Chondrocyte (in vitro differentiated cells): ENCODE results near the gene PSKH1. TPM values are rescaled to one million over a fixed set of nuclear protein-coding genes. Genes with fewer than 3 reads are reported as not detected.
"Not testable (repeated sequence)": the region's sequence is repeated elsewhere in the genome, so short reads cannot be mapped to it uniquely, and the experiment has no call there.

ENCODE experiments used
- DNase-seq: peaks from one replicate; pipeline ENCODE4 v3.0.0; 2021; ENCODE audit warnings: mixed read lengths, low spot score
- H3K27ac Mint-ChIP-seq: one replicate; pipeline ENCODE4 v1.8.0; 2021; ENCODE audit warnings: mild to moderate bottlenecking, moderate library complexity, mixed read lengths; ENCODE audit not compliant: unreplicated experiment
- H3K27me3 Mint-ChIP-seq: 2 replicates; pipeline ENCODE4 v1.8.0; 2021; ENCODE audit warnings: low read depth, mixed read lengths
- H3K36me3 Mint-ChIP-seq: 2 replicates; pipeline ENCODE4 v1.8.0; 2021; ENCODE audit warnings: low read depth, mixed read lengths
- H3K4me1 Mint-ChIP-seq: 2 replicates; pipeline ENCODE4 v1.8.0; 2021; ENCODE audit warnings: low read depth, mild to moderate bottlenecking, mixed read lengths
- H3K4me3 Mint-ChIP-seq: one replicate; pipeline ENCODE4 v1.8.0; 2021; ENCODE audit warnings: mild to moderate bottlenecking, moderate library complexity, mixed read lengths; ENCODE audit not compliant: unreplicated experiment
- H3K9me3 Mint-ChIP-seq: 2 replicates; pipeline ENCODE4 v1.8.0; 2021; ENCODE audit warnings: low read depth, mixed read lengths
- total RNA-seq: library from RNA; stranded (reverse); gene quantifications from 3 replicates; pipeline ENCODE4 v1.2.1, GENCODE V29; 2021
- TF ChIP-seq, protein P1 (sequence below): fragments of 200-600 bp; sonication (generic); IDR thresholded peaks from 2 replicates; pipeline ENCODE4 v1.5.0; 2021; ENCODE audit warnings: antibody characterized with exemption, mild to moderate bottlenecking, moderate library complexity

Gene PSKH1
- total RNA-seq, 1 donor from 2014 or later = 35.9 TPM

DNA sequence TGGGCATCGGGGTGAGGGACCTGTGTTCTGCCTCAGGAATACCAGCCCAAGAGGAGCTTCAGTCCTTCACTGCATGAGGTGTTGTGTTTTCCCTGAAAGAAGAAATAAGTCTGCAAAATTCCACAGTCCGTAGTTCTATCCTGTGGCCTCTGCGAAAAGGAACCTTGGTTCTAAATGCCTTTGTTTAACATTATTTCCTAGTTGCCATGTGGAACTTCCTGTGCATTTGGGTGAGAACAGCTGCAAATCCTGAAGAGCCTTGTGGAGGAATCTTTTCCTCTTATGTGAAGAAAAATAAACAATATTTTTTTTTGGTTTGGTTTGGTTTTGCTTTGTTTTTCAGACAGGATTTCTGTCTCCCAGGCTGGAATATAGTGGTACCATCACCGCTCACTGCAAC lies 9.8 kb downstream of the PSKH1 start:
- TF ChIP-seq, protein P1, sequence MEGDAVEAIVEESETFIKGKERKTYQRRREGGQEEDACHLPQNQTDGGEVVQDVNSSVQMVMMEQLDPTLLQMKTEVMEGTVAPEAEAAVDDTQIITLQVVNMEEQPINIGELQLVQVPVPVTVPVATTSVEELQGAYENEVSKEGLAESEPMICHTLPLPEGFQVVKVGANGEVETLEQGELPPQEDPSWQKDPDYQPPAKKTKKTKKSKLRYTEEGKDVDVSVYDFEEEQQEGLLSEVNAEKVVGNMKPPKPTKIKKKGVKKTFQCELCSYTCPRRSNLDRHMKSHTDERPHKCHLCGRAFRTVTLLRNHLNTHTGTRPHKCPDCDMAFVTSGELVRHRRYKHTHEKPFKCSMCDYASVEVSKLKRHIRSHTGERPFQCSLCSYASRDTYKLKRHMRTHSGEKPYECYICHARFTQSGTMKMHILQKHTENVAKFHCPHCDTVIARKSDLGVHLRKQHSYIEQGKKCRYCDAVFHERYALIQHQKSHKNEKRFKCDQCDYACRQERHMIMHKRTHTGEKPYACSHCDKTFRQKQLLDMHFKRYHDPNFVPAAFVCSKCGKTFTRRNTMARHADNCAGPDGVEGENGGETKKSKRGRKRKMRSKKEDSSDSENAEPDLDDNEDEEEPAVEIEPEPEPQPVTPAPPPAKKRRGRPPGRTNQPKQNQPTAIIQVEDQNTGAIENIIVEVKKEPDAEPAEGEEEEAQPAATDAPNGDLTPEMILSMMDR = no peak
- peaks cover 4% of the 10 kb centered on the region for H3K4me1 Mint-ChIP-seq
- peaks cover 5% of the 10 kb centered on the region for H3K36me3 Mint-ChIP-seq
- peak overlapping the region; percentile 61 for H3K27ac Mint-ChIP-seq
- H3K4me3 Mint-ChIP-seq = no peak overlapping the region
- H3K27me3 Mint-ChIP-seq = no peaks in the 10 kb centered on the region
- no peaks in the 10 kb centered on the region for H3K9me3 Mint-ChIP-seq
- DNase-seq = no peak

DNA sequence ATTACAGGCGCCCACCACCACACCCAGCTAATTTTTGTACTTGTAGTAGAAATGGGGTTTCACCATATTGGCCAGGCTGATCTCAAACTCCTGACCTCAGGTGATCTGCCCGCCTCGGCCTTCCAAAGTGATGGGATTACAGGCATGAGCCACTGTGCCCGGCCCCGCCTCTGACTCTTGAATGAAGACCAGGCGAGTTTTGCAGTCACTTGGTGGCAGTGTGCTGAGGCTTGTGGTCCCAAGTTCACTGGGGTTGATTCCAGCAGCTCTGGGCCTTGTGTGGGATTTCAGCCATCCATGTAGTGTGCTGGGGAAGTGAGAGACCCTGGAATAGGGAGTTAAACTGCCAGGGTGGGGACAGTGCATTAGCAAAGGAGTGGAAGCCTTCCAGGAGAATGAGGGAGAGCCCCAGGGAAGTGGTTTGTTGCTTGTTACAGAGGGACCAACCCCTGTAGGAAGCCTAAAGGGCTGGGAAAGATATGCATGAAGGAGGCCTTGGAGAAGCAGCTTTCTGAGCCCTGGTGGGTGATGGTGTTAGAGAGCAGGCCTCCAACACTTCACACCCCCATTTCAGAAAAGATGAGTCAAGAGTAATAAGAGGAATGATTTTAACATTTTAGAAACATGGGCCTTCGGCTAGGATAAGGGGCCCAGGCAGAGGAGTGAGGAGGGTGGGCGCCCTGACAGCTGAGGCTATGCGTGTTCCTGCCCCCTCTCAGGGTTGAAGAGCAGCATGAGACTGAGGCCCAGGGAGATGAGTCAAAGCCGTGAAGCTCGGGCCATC lies 14.5 kb downstream of the PSKH1 start:
- TF ChIP-seq, protein P1 = no peak
- Mint-ChIP-seq H3K4me1 (peaks cover 3% of the 10 kb centered on the region), H3K4me3 (no peak overlapping the region), H3K27me3 (no peaks in the 10 kb centered on the region), H3K9me3 (no peaks in the 10 kb centered on the region), H3K27ac (no peak overlapping the region), H3K36me3 (peaks cover 15% of the 10 kb centered on the region)
- DNase-seq = no peak

DNA sequence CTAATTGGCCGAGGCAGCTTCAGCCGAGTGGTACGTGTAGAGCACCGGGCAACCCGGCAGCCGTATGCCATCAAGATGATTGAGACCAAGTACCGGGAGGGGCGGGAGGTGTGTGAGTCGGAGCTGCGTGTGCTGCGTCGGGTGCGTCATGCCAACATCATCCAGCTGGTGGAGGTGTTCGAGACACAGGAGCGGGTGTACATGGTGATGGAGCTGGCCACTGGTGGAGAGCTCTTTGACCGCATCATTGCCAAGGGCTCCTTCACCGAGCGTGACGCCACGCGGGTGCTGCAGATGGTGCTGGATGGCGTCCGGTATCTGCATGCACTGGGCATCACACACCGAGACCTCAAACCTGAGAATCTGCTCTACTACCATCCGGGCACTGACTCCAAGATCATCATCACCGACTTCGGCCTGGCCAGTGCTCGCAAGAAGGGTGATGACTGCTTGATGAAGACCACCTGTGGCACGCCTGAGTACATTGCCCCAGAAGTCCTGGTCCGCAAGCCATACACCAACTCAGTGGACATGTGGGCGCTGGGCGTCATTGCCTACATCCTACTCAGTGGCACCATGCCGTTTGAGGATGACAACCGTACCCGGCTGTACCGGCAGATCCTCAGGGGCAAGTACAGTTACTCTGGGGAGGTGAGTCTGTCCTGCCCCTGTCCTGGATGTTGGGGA lies 16.1 kb downstream of the PSKH1 start:
- Mint-ChIP-seq H3K4me3 (no peak overlapping the region), H3K36me3 (peaks cover 10% of the 10 kb centered on the region), H3K27ac (no peak overlapping the region), H3K9me3 (no peaks in the 10 kb centered on the region), H3K4me1 (no peaks in the 10 kb centered on the region), H3K27me3 (no peaks in the 10 kb centered on the region)
- TF ChIP-seq, protein P1 = no peak
- no peak for DNase-seq

DNA sequence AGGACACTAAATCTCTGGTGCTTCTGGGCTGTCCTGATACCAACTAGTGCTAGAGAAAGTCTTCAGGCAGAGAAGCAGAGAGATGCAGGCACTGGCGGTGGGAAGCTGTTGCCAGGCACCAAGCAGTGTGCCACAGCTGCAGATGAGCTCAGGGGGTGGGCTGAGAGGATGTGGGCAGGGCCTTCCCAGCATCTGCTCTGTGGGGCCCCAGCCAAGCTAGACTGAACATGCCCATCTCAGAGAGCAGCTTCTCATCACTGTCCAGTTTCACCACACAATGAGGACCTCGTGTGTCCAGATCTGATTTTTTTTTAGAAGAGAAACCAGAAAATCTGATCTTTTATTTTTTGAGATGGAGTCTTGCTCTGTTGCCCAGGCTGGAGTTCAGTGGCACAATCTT lies 17.1 kb downstream of the PSKH1 start:
- H3K27me3 Mint-ChIP-seq = no peaks in the 10 kb centered on the region
- TF ChIP-seq, protein P1 = no peak
- no peak overlapping the region for H3K27ac Mint-ChIP-seq
- DNase-seq = no peak
- peaks cover 4% of the 10 kb centered on the region for H3K4me1 Mint-ChIP-seq
- H3K36me3 Mint-ChIP-seq = peaks cover 10% of the 10 kb centered on the region
- no peaks in the 10 kb centered on the region for H3K9me3 Mint-ChIP-seq
- no peak overlapping the region for H3K4me3 Mint-ChIP-seq

DNA sequence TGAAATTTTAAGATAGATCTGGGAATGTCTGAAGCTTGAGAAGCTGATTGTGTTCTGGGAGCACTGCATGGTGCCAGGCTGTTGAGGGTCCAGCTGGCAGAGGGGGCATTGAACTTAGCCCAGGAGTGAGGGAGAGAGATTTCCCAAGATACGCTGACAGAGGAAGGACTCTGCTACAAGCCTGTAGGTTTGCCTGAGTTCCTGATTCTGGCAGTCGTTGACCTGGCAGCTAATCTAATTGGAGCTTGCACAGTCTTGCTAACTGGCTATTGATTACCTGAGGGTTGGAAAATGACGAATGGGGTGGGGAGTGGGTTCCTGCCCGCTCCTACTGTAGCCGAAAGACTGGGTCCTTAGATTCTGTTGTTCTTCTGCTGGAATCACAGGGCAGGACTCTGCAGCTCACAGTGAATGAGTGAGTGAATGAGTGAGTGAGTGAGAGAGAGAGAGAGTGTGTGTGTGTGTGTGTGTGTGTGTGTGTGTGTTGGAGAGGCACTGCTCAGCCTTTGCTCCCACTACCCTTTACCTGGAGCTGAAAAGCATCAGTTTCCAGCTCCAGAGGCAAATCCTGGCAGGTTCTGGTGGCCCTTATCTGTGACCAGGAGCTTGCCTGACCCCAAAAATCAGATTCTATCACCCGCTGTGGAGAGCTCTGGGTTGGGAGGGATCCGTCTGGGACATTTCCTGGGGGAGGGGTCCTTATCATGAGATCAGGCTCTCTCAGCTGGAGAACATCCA lies 21.9 kb downstream of the PSKH1 start:
- DNase-seq = no peak
- H3K27ac Mint-ChIP-seq = no peak overlapping the region
- H3K27me3 Mint-ChIP-seq = no peaks in the 10 kb centered on the region
- peaks cover 1% of the 10 kb centered on the region for H3K36me3 Mint-ChIP-seq
- H3K9me3 Mint-ChIP-seq = no peaks in the 10 kb centered on the region
- H3K4me3 Mint-ChIP-seq = no peak overlapping the region
- TF ChIP-seq, protein P1 = no peak
- peaks cover 35% of the 10 kb centered on the region for H3K4me1 Mint-ChIP-seq

DNA sequence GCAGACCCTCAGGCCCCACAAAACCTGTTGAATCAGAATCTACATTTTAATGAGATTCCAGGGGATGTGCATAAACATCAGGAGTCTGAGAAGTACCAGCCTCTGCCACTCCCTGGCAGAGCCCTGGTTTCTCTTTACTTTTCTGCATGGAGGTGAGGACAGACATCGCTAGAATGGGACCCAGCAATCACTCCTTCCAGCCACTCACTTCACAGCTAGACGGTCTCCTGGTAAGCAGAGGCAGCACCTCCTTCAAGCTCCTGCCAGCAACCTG lies 22.4 kb downstream of the PSKH1 start:
- H3K9me3 Mint-ChIP-seq, H3K27me3 Mint-ChIP-seq, DNase-seq, H3K4me3 Mint-ChIP-seq, H3K27ac Mint-ChIP-seq, H3K36me3 Mint-ChIP-seq: not testable (repeated sequence)
- peaks cover 35% of the 10 kb centered on the region for H3K4me1 Mint-ChIP-seq
